HCT116 (cell line): Measurements from ENCODE around the gene AGTRAP.

Source experiments
- CEBPB ChIP-seq: IDR thresholded peaks from 2 replicates; pipeline ENCODE4 v1.6.1; 2012; ENCODE audit warnings: low read depth
- EZH2 ChIP-seq: fragments of 200-600 bp; sonication (generic); IDR thresholded peaks from 2 replicates; pipeline ENCODE4 v1.6.1; 2017; ENCODE audit warnings: antibody characterized with exemption, mixed run types
- EZH2phosphoT487 ChIP-seq: fragments of 200-600 bp; IDR thresholded peaks from 2 replicates; pipeline ENCODE4 v1.6.1; 2018; ENCODE audit warnings: antibody characterized with exemption, borderline replicate concordance
- FOSL1 ChIP-seq: IDR thresholded peaks from 2 replicates; pipeline ENCODE4 v1.6.1; 2012; ENCODE audit warnings: low read depth
- MAX ChIP-seq: IDR thresholded peaks from 2 replicates; pipeline ENCODE4 v1.6.1; 2012
- POLR2A ChIP-seq: IDR thresholded peaks from 2 replicates; pipeline ENCODE4 v1.7.0; 2011; ENCODE audit warnings: borderline replicate concordance; ENCODE audit not compliant: insufficient read depth, insufficient read length; ENCODE audit errors: extremely low read depth
- POLR2AphosphoS5 ChIP-seq: IDR thresholded peaks from 2 replicates; pipeline ENCODE4 v1.6.1; 2011; ENCODE audit warnings: mild to moderate bottlenecking, low read depth, low read length, moderate library complexity
- SIN3A ChIP-seq: IDR thresholded peaks from 2 replicates; pipeline ENCODE4 v1.6.1; 2012; ENCODE audit warnings: low read depth
- SP1 ChIP-seq: IDR thresholded peaks from 2 replicates; pipeline ENCODE4 v1.6.1; 2012; ENCODE audit warnings: low read depth
- YY1 ChIP-seq: IDR thresholded peaks from 2 replicates; pipeline ENCODE4 v1.6.1; 2011; ENCODE audit warnings: low read length, low read depth, moderate library complexity, mild to moderate bottlenecking; ENCODE audit not compliant: insufficient replicate concordance; ENCODE audit errors: extremely low read depth
- ZNF274 ChIP-seq: fragments of 200-500 bp; sonication (Bioruptor generic); IDR thresholded peaks from 2 replicates; pipeline ENCODE4 v1.6.1; 2014; ENCODE audit warnings: mild to moderate bottlenecking, low read depth, low read length, inconsistent platforms
- TF ChIP-seq, protein P1 (sequence below), 3 experiments: fragments of 200-600 bp in 1 of 3; sonication (generic) in 1 of 3; IDR thresholded peaks in 2 of 3; conservative IDR thresholded peaks in 1 of 3; 2 replicates each; pipeline ENCODE4 v1.5.1; 2012 to 2017; ENCODE audit warnings: low read depth in 2 of 3, low read length in 2 of 3, antibody characterized with exemption in 1 of 3, borderline replicate concordance in 1 of 3, control low read depth in 1 of 3, mild to moderate bottlenecking in 1 of 3, mixed read lengths in 1 of 3, mixed run types in 1 of 3, moderate library complexity in 1 of 3; ENCODE audit not compliant: insufficient read depth in 1 of 3
- TF ChIP-seq, protein P2 (sequence below): IDR thresholded peaks from 2 replicates; pipeline ENCODE4 v1.6.1; 2012; ENCODE audit warnings: low read depth

DNA sequence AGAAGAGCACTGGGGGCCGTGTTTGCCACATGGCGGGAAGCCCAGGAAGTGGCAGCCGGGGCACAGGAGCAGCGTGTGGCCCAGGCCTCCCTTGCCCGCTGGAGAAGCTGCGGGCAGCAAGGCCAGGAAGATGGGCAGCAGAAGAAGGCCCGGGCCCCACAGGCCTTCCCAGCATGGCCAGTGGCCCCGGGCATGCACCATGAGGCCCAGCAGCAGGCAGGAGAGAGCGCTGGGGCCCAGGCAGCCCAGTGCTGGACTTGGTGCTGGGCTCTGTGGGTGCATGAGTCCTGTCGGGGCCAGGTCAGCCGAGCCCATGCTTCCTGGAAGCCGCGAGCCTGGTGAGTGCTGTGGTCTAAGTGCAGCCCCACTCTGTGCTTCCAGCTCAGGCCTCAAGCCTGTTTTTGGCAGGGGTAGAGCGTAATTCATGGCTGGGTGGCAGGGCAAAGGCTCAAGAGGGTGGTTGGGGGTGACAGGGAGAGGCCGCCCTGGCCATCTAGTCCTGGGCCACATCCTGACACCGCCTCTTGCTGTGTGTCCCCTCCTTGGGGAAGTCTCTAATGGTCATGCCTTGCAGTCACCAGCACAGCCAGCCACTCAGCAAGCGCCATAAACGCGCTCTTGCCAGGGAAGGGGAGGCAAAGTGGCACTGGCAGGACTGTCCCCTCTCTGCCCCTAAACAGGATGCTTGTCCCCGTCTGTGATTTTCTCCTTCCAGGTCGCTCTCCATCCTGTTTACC lies 48.5 kb downstream of the AGTRAP start:
- TF ChIP-seq, protein P1, sequence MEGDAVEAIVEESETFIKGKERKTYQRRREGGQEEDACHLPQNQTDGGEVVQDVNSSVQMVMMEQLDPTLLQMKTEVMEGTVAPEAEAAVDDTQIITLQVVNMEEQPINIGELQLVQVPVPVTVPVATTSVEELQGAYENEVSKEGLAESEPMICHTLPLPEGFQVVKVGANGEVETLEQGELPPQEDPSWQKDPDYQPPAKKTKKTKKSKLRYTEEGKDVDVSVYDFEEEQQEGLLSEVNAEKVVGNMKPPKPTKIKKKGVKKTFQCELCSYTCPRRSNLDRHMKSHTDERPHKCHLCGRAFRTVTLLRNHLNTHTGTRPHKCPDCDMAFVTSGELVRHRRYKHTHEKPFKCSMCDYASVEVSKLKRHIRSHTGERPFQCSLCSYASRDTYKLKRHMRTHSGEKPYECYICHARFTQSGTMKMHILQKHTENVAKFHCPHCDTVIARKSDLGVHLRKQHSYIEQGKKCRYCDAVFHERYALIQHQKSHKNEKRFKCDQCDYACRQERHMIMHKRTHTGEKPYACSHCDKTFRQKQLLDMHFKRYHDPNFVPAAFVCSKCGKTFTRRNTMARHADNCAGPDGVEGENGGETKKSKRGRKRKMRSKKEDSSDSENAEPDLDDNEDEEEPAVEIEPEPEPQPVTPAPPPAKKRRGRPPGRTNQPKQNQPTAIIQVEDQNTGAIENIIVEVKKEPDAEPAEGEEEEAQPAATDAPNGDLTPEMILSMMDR (IDR thresholded peaks at IDR 0.05 in 2 of 3, conservative IDR thresholded peaks at IDR 0.05 in 1 of 3; ENCODE audit: borderline replicate concordance in 1 of 3, insufficient read depth in 1 of 3, low read depth in 2 of 3, low read length in 2 of 3): no peak
- TF ChIP-seq POLR2AphosphoS5: no peak
- TF ChIP-seq EZH2: no peak
- TF ChIP-seq POLR2A: no peak
- no peak for TF ChIP-seq MAX
- TF ChIP-seq SIN3A: no peak
- TF ChIP-seq, protein P2, sequence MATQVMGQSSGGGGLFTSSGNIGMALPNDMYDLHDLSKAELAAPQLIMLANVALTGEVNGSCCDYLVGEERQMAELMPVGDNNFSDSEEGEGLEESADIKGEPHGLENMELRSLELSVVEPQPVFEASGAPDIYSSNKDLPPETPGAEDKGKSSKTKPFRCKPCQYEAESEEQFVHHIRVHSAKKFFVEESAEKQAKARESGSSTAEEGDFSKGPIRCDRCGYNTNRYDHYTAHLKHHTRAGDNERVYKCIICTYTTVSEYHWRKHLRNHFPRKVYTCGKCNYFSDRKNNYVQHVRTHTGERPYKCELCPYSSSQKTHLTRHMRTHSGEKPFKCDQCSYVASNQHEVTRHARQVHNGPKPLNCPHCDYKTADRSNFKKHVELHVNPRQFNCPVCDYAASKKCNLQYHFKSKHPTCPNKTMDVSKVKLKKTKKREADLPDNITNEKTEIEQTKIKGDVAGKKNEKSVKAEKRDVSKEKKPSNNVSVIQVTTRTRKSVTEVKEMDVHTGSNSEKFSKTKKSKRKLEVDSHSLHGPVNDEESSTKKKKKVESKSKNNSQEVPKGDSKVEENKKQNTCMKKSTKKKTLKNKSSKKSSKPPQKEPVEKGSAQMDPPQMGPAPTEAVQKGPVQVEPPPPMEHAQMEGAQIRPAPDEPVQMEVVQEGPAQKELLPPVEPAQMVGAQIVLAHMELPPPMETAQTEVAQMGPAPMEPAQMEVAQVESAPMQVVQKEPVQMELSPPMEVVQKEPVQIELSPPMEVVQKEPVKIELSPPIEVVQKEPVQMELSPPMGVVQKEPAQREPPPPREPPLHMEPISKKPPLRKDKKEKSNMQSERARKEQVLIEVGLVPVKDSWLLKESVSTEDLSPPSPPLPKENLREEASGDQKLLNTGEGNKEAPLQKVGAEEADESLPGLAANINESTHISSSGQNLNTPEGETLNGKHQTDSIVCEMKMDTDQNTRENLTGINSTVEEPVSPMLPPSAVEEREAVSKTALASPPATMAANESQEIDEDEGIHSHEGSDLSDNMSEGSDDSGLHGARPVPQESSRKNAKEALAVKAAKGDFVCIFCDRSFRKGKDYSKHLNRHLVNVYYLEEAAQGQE: no peak
- TF ChIP-seq EZH2phosphoT487: no peak
- TF ChIP-seq FOSL1: no peak
- no peak for TF ChIP-seq CEBPB
- TF ChIP-seq SP1: no peak
- no peak for TF ChIP-seq ZNF274
- TF ChIP-seq YY1: no peak
